ENCODE results near the gene ZFYVE28. TPM values are rescaled to one million over a fixed set of nuclear protein-coding genes. Genes with fewer than 3 reads are reported as not detected.
"Not testable (repeated sequence)": the region's sequence is repeated elsewhere in the genome, so short reads cannot be mapped to it uniquely, and the experiment has no call there.

ZFYVE28 gene
- total RNA-seq, 1 experiment from 2014 or later = 19.2 TPM

- no peak overlapping the region for H3K4me2 ChIP-seq (ENCODE audit: low read length)
- DNase-seq (ENCODE audit: low read depth, low spot score) (no peak), ATAC-seq (no peak)
- no peaks in the 10 kb centered on the region for H4K20me1 ChIP-seq (ENCODE audit: insufficient read depth)
- no peak overlapping the region for H3K27ac ChIP-seq (ENCODE audit: low read depth, low read length)
- H3K9ac ChIP-seq (ENCODE audit: low read length) = no peak overlapping the region
- intact Hi-C loops (cut with micrococcal nuclease) = no loop called here
- no TSS peak for BruUV-seq (replicated peaks)
- no peak for TF ChIP-seq EZH2phosphoT487 (IDR thresholded peaks at IDR 0.05; ENCODE audit: borderline replicate concordance)
- no peak for TF ChIP-seq YY1 (IDR thresholded peaks at IDR 0.05; ENCODE audit: extremely low read depth, insufficient replicate concordance, low read depth, low read length)
- TF ChIP-seq EZH2 (IDR thresholded peaks at IDR 0.05) = no peak
- TF ChIP-seq ZBTB33 (IDR thresholded peaks at IDR 0.05; ENCODE audit: extremely low read depth, insufficient replicate concordance, low read length) = no peak
- TF ChIP-seq SIN3A (IDR thresholded peaks at IDR 0.05; ENCODE audit: low read depth) = no peak
- TF ChIP-seq ATF3 (IDR thresholded peaks at IDR 0.05) = no peak
- TF ChIP-seq EGR1 (IDR thresholded peaks at IDR 0.05; ENCODE audit: low read depth) = no peak
- no peak for TF ChIP-seq POLR2AphosphoS5 (IDR thresholded peaks at IDR 0.05; ENCODE audit: low read depth, low read length)
- TF ChIP-seq TCF7L2 (IDR thresholded peaks at IDR 0.05; ENCODE audit: borderline replicate concordance, extremely low read depth, insufficient read depth, insufficient read length) = no peak
- TF ChIP-seq CTCF (IDR thresholded peaks at IDR 0.05 in 2 of 3, conservative IDR thresholded peaks at IDR 0.05 in 1 of 3; ENCODE audit: borderline replicate concordance in 1 of 3, insufficient read depth in 1 of 3, low read depth in 2 of 3, low read length in 2 of 3) = no peak
- no peak for TF ChIP-seq FOSL1 (IDR thresholded peaks at IDR 0.05; ENCODE audit: low read depth)
- TF ChIP-seq MAX (IDR thresholded peaks at IDR 0.05) = no peak
- TF ChIP-seq ZNF274 (IDR thresholded peaks at IDR 0.05; ENCODE audit: low read depth, low read length) = no peak
- no peak for TF ChIP-seq SP1 (IDR thresholded peaks at IDR 0.05; ENCODE audit: low read depth)
- H3K79me2 ChIP-seq (ENCODE audit: insufficient read depth, low read length) = no peaks in the 10 kb centered on the region
- H2AFZ ChIP-seq (ENCODE audit: low read depth, low read length, poor library complexity, severe bottlenecking) = no peak overlapping the region
- H3K27me3 ChIP-seq (ENCODE audit: insufficient read depth, low read length) = no peaks in the 10 kb centered on the region
- no peaks in the 10 kb centered on the region for H3K4me1 ChIP-seq (ENCODE audit: control insufficient read depth in 1 of 2, insufficient read depth in 2 of 2, low read length in 2 of 2)
- RAD21 ChIA-PET (ENCODE audit: low non-redundant PET in 1 of 2, low total read pairs in 2 of 2, uncharacterized antibody in 2 of 2, unreplicated experiment in 2 of 2) = no interaction called here
- POLR2A ChIA-PET = no interaction called here
- CTCF ChIA-PET = no interaction called here
- no peak overlapping the region for H3K4me3 ChIP-seq (replicated peaks in 1 of 2; ENCODE audit: low read depth in 1 of 2, low read length in 2 of 2)
- H3K9me2 ChIP-seq (ENCODE audit: insufficient read depth) = no peaks in the 10 kb centered on the region
- H3K36me3 ChIP-seq (ENCODE audit: control insufficient read depth in 1 of 2, insufficient read depth in 2 of 2, low read length in 2 of 2) = no peaks in the 10 kb centered on the region
- H3K9me3 ChIP-seq (ENCODE audit: control insufficient read depth in 1 of 2, insufficient read depth in 1 of 2, low read depth in 1 of 2, low read length in 2 of 2) = no peaks in the 10 kb centered on the region
These were observed 142.7 kb downstream of the ZFYVE28 start for GRCh38 chr4:2275546-2276251.

GRCh38 chr4:2275044-2275397 is 143.4 kb downstream of the ZFYVE28 start:
- H3K4me1 ChIP-seq (ENCODE audit: control insufficient read depth in 1 of 2, insufficient read depth in 2 of 2, low read length in 2 of 2); DNase-seq (ENCODE audit: low read depth, low spot score); RAD21 ChIA-PET (ENCODE audit: low non-redundant PET in 1 of 2, low total read pairs in 2 of 2, uncharacterized antibody in 2 of 2, unreplicated experiment in 2 of 2); intact Hi-C loops (cut with micrococcal nuclease); CTCF ChIA-PET; H3K9me3 ChIP-seq (ENCODE audit: control insufficient read depth in 1 of 2, insufficient read depth in 1 of 2, low read depth in 1 of 2, low read length in 2 of 2); H3K27ac ChIP-seq (ENCODE audit: low read depth, low read length); H2AFZ ChIP-seq (ENCODE audit: low read depth, low read length, poor library complexity, severe bottlenecking); H3K9ac ChIP-seq (ENCODE audit: low read length); H3K27me3 ChIP-seq (ENCODE audit: insufficient read depth, low read length); POLR2A ChIA-PET; H3K9me2 ChIP-seq (ENCODE audit: insufficient read depth); H3K4me2 ChIP-seq (ENCODE audit: low read length); BruUV-seq (replicated peaks); H4K20me1 ChIP-seq (ENCODE audit: insufficient read depth); H3K79me2 ChIP-seq (ENCODE audit: insufficient read depth, low read length); H3K4me3 ChIP-seq (replicated peaks in 1 of 2; ENCODE audit: low read depth in 1 of 2, low read length in 2 of 2); ATAC-seq; H3K36me3 ChIP-seq (ENCODE audit: control insufficient read depth in 1 of 2, insufficient read depth in 2 of 2, low read length in 2 of 2): not testable (repeated sequence)

Data from HCT116 (cell line).